Umbilical cord (tissue), 1 donor: Measurements from ENCODE around the gene RSPRY1. TPM values are rescaled to one million over a fixed set of nuclear protein-coding genes. Genes with fewer than 3 reads are reported as not detected.

ENCODE experiments used
- total RNA-seq: library from RNA; depleted of rRNA; stranded (reverse); fragments of >200 nt; gene quantifications from one replicate; pipeline ENCODE4 v1.2.3, GENCODE V29; 2014; ENCODE audit warnings: low replicate concordance; ENCODE audit not compliant: insufficient read depth

Gene RSPRY1
- total RNA-seq, 1 donor from 2014 or later: 63.8 TPM

Other genes starting within 250 kb of the RSPRY1 start
- gene CETP, start 224.4 kb upstream of the RSPRY1 start, total RNA-seq: not detected
- gene NLRC5, start 196.8 kb upstream of the RSPRY1 start, total RNA-seq: 15.9 TPM
- 23.1 TPM for gene CPNE2, start 93.7 kb upstream of the RSPRY1 start, total RNA-seq
- 29.1 TPM for gene PSME3IP1, start 290 bp upstream of the RSPRY1 start, total RNA-seq
- 59.2 TPM for gene ARL2BP, start 58.9 kb downstream of the RSPRY1 start, total RNA-seq
- 0.24 TPM for gene PLLP, start 98.3 kb downstream of the RSPRY1 start, total RNA-seq
- 1.4 TPM for gene CCL22, start 172.5 kb downstream of the RSPRY1 start, total RNA-seq
- gene CX3CL1, start 186.2 kb downstream of the RSPRY1 start, total RNA-seq: 1.2 TPM
- gene CCL17, start 218.4 kb downstream of the RSPRY1 start, total RNA-seq: not detected